ENCODE measurements around the gene CDH1. TPM values are rescaled to one million over a fixed set of nuclear protein-coding genes. Genes with fewer than 3 reads are reported as not detected.

CDH1 gene
- total and polyA plus RNA-seq, 2 donors from 2014 or later = 47.0 to 149 TPM

GRCh38 chr16:68784226-68784625, 47.1 kb downstream of the CDH1 start:
- no peaks in the 10 kb centered on the region for H3K27me3 ChIP-seq (ENCODE audit: control insufficient read depth, insufficient read depth, low read length)
- TF ChIP-seq, protein P1, sequence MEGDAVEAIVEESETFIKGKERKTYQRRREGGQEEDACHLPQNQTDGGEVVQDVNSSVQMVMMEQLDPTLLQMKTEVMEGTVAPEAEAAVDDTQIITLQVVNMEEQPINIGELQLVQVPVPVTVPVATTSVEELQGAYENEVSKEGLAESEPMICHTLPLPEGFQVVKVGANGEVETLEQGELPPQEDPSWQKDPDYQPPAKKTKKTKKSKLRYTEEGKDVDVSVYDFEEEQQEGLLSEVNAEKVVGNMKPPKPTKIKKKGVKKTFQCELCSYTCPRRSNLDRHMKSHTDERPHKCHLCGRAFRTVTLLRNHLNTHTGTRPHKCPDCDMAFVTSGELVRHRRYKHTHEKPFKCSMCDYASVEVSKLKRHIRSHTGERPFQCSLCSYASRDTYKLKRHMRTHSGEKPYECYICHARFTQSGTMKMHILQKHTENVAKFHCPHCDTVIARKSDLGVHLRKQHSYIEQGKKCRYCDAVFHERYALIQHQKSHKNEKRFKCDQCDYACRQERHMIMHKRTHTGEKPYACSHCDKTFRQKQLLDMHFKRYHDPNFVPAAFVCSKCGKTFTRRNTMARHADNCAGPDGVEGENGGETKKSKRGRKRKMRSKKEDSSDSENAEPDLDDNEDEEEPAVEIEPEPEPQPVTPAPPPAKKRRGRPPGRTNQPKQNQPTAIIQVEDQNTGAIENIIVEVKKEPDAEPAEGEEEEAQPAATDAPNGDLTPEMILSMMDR (IDR thresholded peaks at IDR 0.05; ENCODE audit: borderline replicate concordance, extremely low read depth, insufficient read depth) = no peak
- FAIRE-seq (no peak), DNase-seq (no peak)
- H3K36me3 ChIP-seq (ENCODE audit: control insufficient read depth in 2 of 3, insufficient read depth in 3 of 3, low read length in 3 of 3) = no peaks in the 10 kb centered on the region
- peaks cover 0 to 8% (median 4%) of the 10 kb centered on the region in 3 donors for H3K4me1 ChIP-seq (ENCODE audit: control insufficient read depth in 2 of 3, insufficient read depth in 2 of 3, low read depth in 1 of 3, low read length in 3 of 3)
- no peak overlapping the region for H3K27ac ChIP-seq (ENCODE audit: low read depth in 2 of 2, low read length in 2 of 2)
- no peak overlapping the region for H3K4me3 ChIP-seq (ENCODE audit: low read length in 3 of 3)
- intact Hi-C loops (cut with DNase I) = no loop called here
- H3K9ac ChIP-seq (ENCODE audit: low read length in 3 of 3) = no peak overlapping the region
- H3K9me3 ChIP-seq (ENCODE audit: control insufficient read depth in 2 of 3, insufficient read depth in 1 of 3, low read length in 3 of 3) = no peaks in the 10 kb centered on the region

GRCh38 chr16:68784721-68785120, 47.6 kb downstream of the CDH1 start:
- TF ChIP-seq, protein P1 (IDR thresholded peaks at IDR 0.05; ENCODE audit: borderline replicate concordance, extremely low read depth, insufficient read depth) = no peak
- FAIRE-seq (no peak), DNase-seq (no peak)
- Histone ChIP-seq H3K36me3 (ENCODE audit: control insufficient read depth in 2 of 3, insufficient read depth in 3 of 3, low read length in 3 of 3) (no peaks in the 10 kb centered on the region), H3K4me3 (ENCODE audit: low read length in 3 of 3) (no peak overlapping the region), H3K27me3 (ENCODE audit: control insufficient read depth, insufficient read depth, low read length) (no peaks in the 10 kb centered on the region), H3K27ac (ENCODE audit: low read depth in 2 of 2, low read length in 2 of 2) (no peak overlapping the region), H3K9ac (ENCODE audit: low read length in 3 of 3) (no peak overlapping the region), H3K9me3 (ENCODE audit: control insufficient read depth in 2 of 3, insufficient read depth in 1 of 3, low read length in 3 of 3) (no peaks in the 10 kb centered on the region), H3K4me1 (ENCODE audit: control insufficient read depth in 2 of 3, insufficient read depth in 2 of 3, low read depth in 1 of 3, low read length in 3 of 3) (peaks cover 0 to 8% (median 2%) of the 10 kb centered on the region in 3 donors)
- intact Hi-C loops (cut with DNase I) = no loop called here

DNA sequence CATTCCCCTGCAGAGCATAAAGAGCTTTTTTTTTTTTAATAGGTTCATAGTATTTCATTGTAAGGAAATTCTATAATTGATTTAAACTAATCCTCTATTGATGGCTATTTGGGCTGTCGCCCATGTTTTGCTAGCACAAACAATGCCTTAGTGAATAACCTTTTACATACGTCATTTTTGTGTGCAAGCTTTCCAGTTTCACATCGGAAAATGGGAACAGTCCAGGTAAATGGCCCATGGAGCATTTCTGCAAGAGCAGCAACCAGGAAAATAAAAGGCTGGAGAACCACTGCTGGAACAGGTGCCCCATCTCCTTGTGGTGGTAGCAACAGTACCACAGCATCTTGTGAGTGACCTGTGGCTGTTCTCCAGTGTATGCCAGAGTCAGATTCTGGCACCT, 48.6 kb downstream of the CDH1 start:
- DNase-seq (no peak), FAIRE-seq (no peak)
- H3K9me3 ChIP-seq (ENCODE audit: control insufficient read depth in 2 of 3, insufficient read depth in 1 of 3, low read length in 3 of 3) = no peaks in the 10 kb centered on the region
- no peak overlapping the region for H3K9ac ChIP-seq (ENCODE audit: low read length in 3 of 3)
- peaks cover 0 to 14% (median 5%) of the 10 kb centered on the region in 3 donors for H3K4me1 ChIP-seq (ENCODE audit: control insufficient read depth in 2 of 3, insufficient read depth in 2 of 3, low read depth in 1 of 3, low read length in 3 of 3)
- H3K4me3 ChIP-seq (ENCODE audit: low read length in 3 of 3) = no peak overlapping the region
- no peaks in the 10 kb centered on the region for H3K36me3 ChIP-seq (ENCODE audit: control insufficient read depth in 2 of 3, insufficient read depth in 3 of 3, low read length in 3 of 3)
- H3K27me3 ChIP-seq (ENCODE audit: control insufficient read depth, insufficient read depth, low read length) = no peaks in the 10 kb centered on the region
- TF ChIP-seq, protein P1 (IDR thresholded peaks at IDR 0.05; ENCODE audit: borderline replicate concordance, extremely low read depth, insufficient read depth) = no peak
- H3K27ac ChIP-seq (ENCODE audit: low read depth in 2 of 2, low read length in 2 of 2) = no peak overlapping the region
- intact Hi-C loops (cut with DNase I) = no loop called here

Measured in kidney (tissue), 14 donors.